ENCODE data around the gene LIPH.

LIPH gene

DNA sequence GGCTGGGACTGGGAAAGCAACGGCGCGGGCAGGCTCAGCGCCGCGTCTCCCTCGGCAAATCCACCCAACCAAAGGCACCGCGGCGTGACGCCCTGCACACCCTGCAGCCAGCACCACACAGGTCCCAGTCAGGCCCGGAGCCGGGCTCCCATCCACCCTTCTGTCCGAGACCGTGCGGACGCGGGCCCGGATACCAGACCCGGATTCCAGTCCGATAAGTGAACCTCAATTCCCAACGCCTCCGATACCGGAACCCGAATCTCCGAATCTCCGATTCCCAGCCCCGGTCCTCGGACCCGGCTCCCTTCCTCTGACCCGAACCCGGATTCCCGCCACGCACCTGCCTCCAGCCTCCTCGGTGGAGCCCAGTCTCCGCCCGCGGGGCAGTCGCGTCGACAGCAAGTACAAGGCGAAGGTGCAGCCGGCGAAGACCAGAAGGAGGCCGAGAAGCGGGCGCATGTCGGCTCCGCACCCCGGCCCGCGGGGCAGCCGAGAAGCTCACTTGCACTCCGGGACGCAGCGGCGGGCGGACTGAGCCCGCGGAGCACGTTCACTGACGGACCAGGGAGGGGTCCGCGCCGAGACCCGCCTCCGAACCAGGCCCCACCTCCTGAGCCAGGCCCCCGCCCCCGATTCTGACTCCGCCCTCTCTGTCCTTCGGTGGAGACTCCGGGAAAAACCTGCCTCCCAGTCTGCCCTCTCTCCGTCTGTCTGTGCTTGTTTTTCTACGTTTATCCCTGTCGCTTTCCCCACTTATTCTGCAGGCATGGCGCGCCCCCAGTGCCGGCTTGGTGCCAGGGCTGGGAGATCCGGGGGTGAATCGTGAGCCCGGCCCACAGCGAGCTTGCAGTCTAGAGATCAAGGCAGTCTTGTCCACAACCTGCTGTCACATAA, 53.6 kb downstream of the LIPH start, which contains the start of gene TMEM41A:
TMEM41A (minus strand) TSS at position 533 of the 894 bp plus-strand sequence; CDS start at position 459, 74 bp downstream.
- H3K4me2 ChIP-seq (ENCODE audit: low read depth, low read length, poor library complexity, severe bottlenecking): peak within 1 kb of the TSS; percentile 91
- peak within 1 kb of the TSS; percentile 89 for H3K4me3 ChIP-seq (ENCODE audit: low read length, poor library complexity, severe bottlenecking)
- peak within 1 kb of the TSS; percentile 91 for H3K9ac ChIP-seq (ENCODE audit: low read depth, low read length, poor library complexity, severe bottlenecking)
- peaks cover 17% of the 10 kb centered on the region for H3K4me1 ChIP-seq (ENCODE audit: insufficient read depth, low read length, poor library complexity, severe bottlenecking)
- peak within 1 kb of the TSS; percentile 93 for H2AFZ ChIP-seq (ENCODE audit: low read length)
- no peaks in the 10 kb centered on the region for H3K9me3 ChIP-seq (ENCODE audit: insufficient read depth, low read depth, low read length)
- H3K9me2 ChIP-seq (replicated peaks; ENCODE audit: low read depth, low read length): 0 out of 2 replicates have a peak, but pooled peaks cover under 1% of the 10 kb centered on the region
- no peaks in the 10 kb centered on the region for H3F3A ChIP-seq (ENCODE audit: low read depth)
- no peak for TF ChIP-seq EZH2phosphoT487 (IDR thresholded peaks at IDR 0.05; ENCODE audit: borderline replicate concordance)
- TF ChIP-seq, protein P1, sequence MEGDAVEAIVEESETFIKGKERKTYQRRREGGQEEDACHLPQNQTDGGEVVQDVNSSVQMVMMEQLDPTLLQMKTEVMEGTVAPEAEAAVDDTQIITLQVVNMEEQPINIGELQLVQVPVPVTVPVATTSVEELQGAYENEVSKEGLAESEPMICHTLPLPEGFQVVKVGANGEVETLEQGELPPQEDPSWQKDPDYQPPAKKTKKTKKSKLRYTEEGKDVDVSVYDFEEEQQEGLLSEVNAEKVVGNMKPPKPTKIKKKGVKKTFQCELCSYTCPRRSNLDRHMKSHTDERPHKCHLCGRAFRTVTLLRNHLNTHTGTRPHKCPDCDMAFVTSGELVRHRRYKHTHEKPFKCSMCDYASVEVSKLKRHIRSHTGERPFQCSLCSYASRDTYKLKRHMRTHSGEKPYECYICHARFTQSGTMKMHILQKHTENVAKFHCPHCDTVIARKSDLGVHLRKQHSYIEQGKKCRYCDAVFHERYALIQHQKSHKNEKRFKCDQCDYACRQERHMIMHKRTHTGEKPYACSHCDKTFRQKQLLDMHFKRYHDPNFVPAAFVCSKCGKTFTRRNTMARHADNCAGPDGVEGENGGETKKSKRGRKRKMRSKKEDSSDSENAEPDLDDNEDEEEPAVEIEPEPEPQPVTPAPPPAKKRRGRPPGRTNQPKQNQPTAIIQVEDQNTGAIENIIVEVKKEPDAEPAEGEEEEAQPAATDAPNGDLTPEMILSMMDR (conservative IDR thresholded peaks at IDR 0.05; ENCODE audit: low read length): no peak
- no peaks in the 10 kb centered on the region for H3K27me3 ChIP-seq (ENCODE audit: insufficient read depth, low read length, poor library complexity, severe bottlenecking)
- H3K79me2 ChIP-seq (ENCODE audit: insufficient read depth, low read length): peaks cover 27% of the 10 kb centered on the region
- H4K20me1 ChIP-seq (ENCODE audit: insufficient read depth, low read length, poor library complexity, severe bottlenecking): peaks cover 12% of the 10 kb centered on the region
- H3K36me3 ChIP-seq (ENCODE audit: insufficient read depth, low read length): peaks cover 21% of the 10 kb centered on the region; the same call in 1 of the 2 replicates

DNA sequence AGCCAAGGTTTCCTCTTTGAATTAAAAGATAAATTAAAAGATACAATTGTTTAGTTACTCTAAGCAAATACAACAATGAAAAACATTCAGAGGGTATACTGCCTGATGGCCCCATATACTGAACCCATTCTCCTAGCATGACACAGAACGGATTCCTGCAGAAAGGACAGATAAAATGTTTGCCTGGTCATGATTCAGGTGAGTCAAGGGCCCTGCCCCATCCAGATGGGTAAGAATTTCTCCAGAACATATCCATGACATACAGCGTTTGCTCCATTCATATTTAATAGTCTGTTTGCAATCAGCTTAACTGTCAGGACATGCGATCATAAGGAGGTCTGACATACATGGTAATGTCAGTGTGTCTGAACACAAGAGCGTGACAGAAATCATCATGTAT, 62.1 kb downstream of the LIPH start:
- H2AFZ ChIP-seq (ENCODE audit: low read length): no peak overlapping the region
- no peaks in the 10 kb centered on the region for H3F3A ChIP-seq (ENCODE audit: low read depth)
- H3K4me3 ChIP-seq (ENCODE audit: low read length, poor library complexity, severe bottlenecking): no peak overlapping the region
- no peaks in the 10 kb centered on the region for H3K27me3 ChIP-seq (ENCODE audit: insufficient read depth, low read length, poor library complexity, severe bottlenecking)
- H3K9me2 ChIP-seq (replicated peaks; ENCODE audit: low read depth, low read length): no peaks in the 10 kb centered on the region
- no peak overlapping the region for H3K9ac ChIP-seq (ENCODE audit: low read depth, low read length, poor library complexity, severe bottlenecking)
- no peak overlapping the region for H3K4me2 ChIP-seq (ENCODE audit: low read depth, low read length, poor library complexity, severe bottlenecking)
- H4K20me1 ChIP-seq (ENCODE audit: insufficient read depth, low read length, poor library complexity, severe bottlenecking): no peaks in the 10 kb centered on the region
- no peaks in the 10 kb centered on the region for H3K79me2 ChIP-seq (ENCODE audit: insufficient read depth, low read length)
- peaks cover 34% of the 10 kb centered on the region; the same call in 1 of the 2 replicates for H3K36me3 ChIP-seq (ENCODE audit: insufficient read depth, low read length)
- peaks cover 6% of the 10 kb centered on the region for H3K4me1 ChIP-seq (ENCODE audit: insufficient read depth, low read length, poor library complexity, severe bottlenecking)
- TF ChIP-seq, protein P1 (conservative IDR thresholded peaks at IDR 0.05; ENCODE audit: low read length): no peak
- TF ChIP-seq EZH2phosphoT487 (IDR thresholded peaks at IDR 0.05; ENCODE audit: borderline replicate concordance): no peak
- H3K9me3 ChIP-seq (ENCODE audit: insufficient read depth, low read depth, low read length): no peaks in the 10 kb centered on the region

DNA sequence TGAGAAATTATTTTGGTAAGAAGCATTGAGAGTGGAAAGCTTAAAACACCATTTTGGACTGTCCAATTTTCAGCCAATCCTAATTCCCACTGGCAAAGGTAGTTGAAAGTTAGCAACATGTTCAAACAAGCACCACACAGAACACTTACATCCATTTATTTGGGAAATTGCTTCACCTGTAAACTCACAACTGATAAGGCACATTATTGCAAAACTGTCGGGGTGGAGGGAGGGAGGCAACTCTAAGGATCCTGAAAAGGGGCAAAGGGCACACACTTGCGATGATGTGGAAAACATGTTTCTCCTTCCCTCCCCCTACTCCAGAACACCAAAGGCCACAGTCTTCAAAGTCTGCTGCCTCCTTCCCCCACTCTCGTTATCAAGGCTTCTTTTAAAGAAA, 62.9 kb downstream of the LIPH start:
- Histone ChIP-seq H3K4me3 (ENCODE audit: low read length, poor library complexity, severe bottlenecking) (no peak overlapping the region), H3K36me3 (ENCODE audit: insufficient read depth, low read length) (peaks cover 27% of the 10 kb centered on the region; the same call in 1 of the 2 replicates), H3K9me3 (ENCODE audit: insufficient read depth, low read depth, low read length) (no peaks in the 10 kb centered on the region), H3K4me1 (ENCODE audit: insufficient read depth, low read length, poor library complexity, severe bottlenecking) (peaks cover 6% of the 10 kb centered on the region), H3F3A (ENCODE audit: low read depth) (no peaks in the 10 kb centered on the region), H3K27me3 (ENCODE audit: insufficient read depth, low read length, poor library complexity, severe bottlenecking) (no peaks in the 10 kb centered on the region), H3K79me2 (ENCODE audit: insufficient read depth, low read length) (no peaks in the 10 kb centered on the region), H2AFZ (ENCODE audit: low read length) (no peak overlapping the region), H3K9ac (ENCODE audit: low read depth, low read length, poor library complexity, severe bottlenecking) (no peak overlapping the region), H3K9me2 (replicated peaks; ENCODE audit: low read depth, low read length) (no peaks in the 10 kb centered on the region), H4K20me1 (ENCODE audit: insufficient read depth, low read length, poor library complexity, severe bottlenecking) (no peaks in the 10 kb centered on the region), H3K4me2 (ENCODE audit: low read depth, low read length, poor library complexity, severe bottlenecking) (no peak overlapping the region)
- no peak for TF ChIP-seq EZH2phosphoT487 (IDR thresholded peaks at IDR 0.05; ENCODE audit: borderline replicate concordance)
- TF ChIP-seq, protein P1 (conservative IDR thresholded peaks at IDR 0.05; ENCODE audit: low read length): no peak
